ENCODE measurements around the gene ZDHHC14. TPM values are rescaled to one million over a fixed set of nuclear protein-coding genes. Genes with fewer than 3 reads are reported as not detected.

The ZDHHC14 gene
- total RNA-seq, 1 experiment from 2014 or later = 4.9 TPM

- TF ChIP-seq EZH2 (IDR thresholded peaks at IDR 0.05; ENCODE audit: low read length, unreplicated experiment) (no peak), CTCF (conservative IDR thresholded peaks at IDR 0.05; ENCODE audit: low read depth, low read length) (no peak), EZH2phosphoT487 (IDR thresholded peaks at IDR 0.05; ENCODE audit: borderline replicate concordance, low read length) (no peak)
- no peaks in the 10 kb centered on the region for H3F3A ChIP-seq (ENCODE audit: low read length, unreplicated experiment)
- ChIA-PET CTCF (no interaction called here), POLR2A (ENCODE audit: unreplicated experiment) (no interaction called here)
- BruUV-seq (replicated peaks) = no TSS peak
- no peak overlapping the region for H2AFZ ChIP-seq (ENCODE audit: low read length)
- H3K27ac ChIP-seq (ENCODE audit: low read length) = no peak overlapping the region
- no peak overlapping the region for H3K4me2 ChIP-seq (ENCODE audit: low read length)
- no peaks in the 10 kb centered on the region for H3K9me3 ChIP-seq (ENCODE audit: low read length)
- H3K9me2 ChIP-seq (replicated peaks; ENCODE audit: low read length) = no peaks in the 10 kb centered on the region
- no peak overlapping the region for H3K4me3 ChIP-seq (ENCODE audit: low read length)
- H3K79me2 ChIP-seq (ENCODE audit: low read length) = no peaks in the 10 kb centered on the region
- H4K20me1 ChIP-seq (ENCODE audit: low read length) = no peaks in the 10 kb centered on the region
- no peak overlapping the region for H3K9ac ChIP-seq (ENCODE audit: low read length)
- ATAC-seq = no peak
- H3K27me3 ChIP-seq (ENCODE audit: low read length) = no peaks in the 10 kb centered on the region
- no peaks in the 10 kb centered on the region for H3K36me3 ChIP-seq (ENCODE audit: low read depth, low read length)
- DNase-seq = no peak
- intact Hi-C loops (cut with micrococcal nuclease) = no loop called here
- H3K4me1 ChIP-seq (ENCODE audit: insufficient read depth, low read length) = no peaks in the 10 kb centered on the region
Observed at GRCh38 chr6:157521362-157522335, 140.7 kb downstream of the ZDHHC14 start.

GRCh38 chr6:157522472-157522871, 141.5 kb downstream of the ZDHHC14 start:
- Histone ChIP-seq H4K20me1 (ENCODE audit: low read length) (no peaks in the 10 kb centered on the region), H3K36me3 (ENCODE audit: low read depth, low read length) (no peaks in the 10 kb centered on the region), H3K4me1 (ENCODE audit: insufficient read depth, low read length) (no peaks in the 10 kb centered on the region), H3K27me3 (ENCODE audit: low read length) (no peaks in the 10 kb centered on the region), H3K27ac (ENCODE audit: low read length) (no peak overlapping the region), H2AFZ (ENCODE audit: low read length) (no peak overlapping the region), H3K9ac (ENCODE audit: low read length) (no peak overlapping the region), H3K4me2 (ENCODE audit: low read length) (no peak overlapping the region), H3K9me2 (replicated peaks; ENCODE audit: low read length) (no peaks in the 10 kb centered on the region), H3K4me3 (ENCODE audit: low read length) (no peak overlapping the region), H3F3A (ENCODE audit: low read length, unreplicated experiment) (no peaks in the 10 kb centered on the region), H3K79me2 (ENCODE audit: low read length) (no peaks in the 10 kb centered on the region), H3K9me3 (ENCODE audit: low read length) (no peaks in the 10 kb centered on the region)
- BruUV-seq (replicated peaks) = no TSS peak
- ChIA-PET POLR2A (ENCODE audit: unreplicated experiment) (no interaction called here), CTCF (no interaction called here)
- intact Hi-C loops (cut with micrococcal nuclease) = no loop called here
- DNase-seq (no peak), ATAC-seq (no peak)
- TF ChIP-seq EZH2phosphoT487 (IDR thresholded peaks at IDR 0.05; ENCODE audit: borderline replicate concordance, low read length) (no peak), CTCF (conservative IDR thresholded peaks at IDR 0.05; ENCODE audit: low read depth, low read length) (no peak), EZH2 (IDR thresholded peaks at IDR 0.05; ENCODE audit: low read length, unreplicated experiment) (no peak)

GRCh38 chr6:157524735-157525134, 143.7 kb downstream of the ZDHHC14 start:
- H3K9me3 ChIP-seq (ENCODE audit: low read length) = no peaks in the 10 kb centered on the region
- no peaks in the 10 kb centered on the region for H3K9me2 ChIP-seq (replicated peaks; ENCODE audit: low read length)
- TF ChIP-seq EZH2phosphoT487 (IDR thresholded peaks at IDR 0.05; ENCODE audit: borderline replicate concordance, low read length) = no peak
- TF ChIP-seq CTCF (conservative IDR thresholded peaks at IDR 0.05; ENCODE audit: low read depth, low read length) = no peak
- TF ChIP-seq EZH2 (IDR thresholded peaks at IDR 0.05; ENCODE audit: low read length, unreplicated experiment) = no peak
- no peaks in the 10 kb centered on the region for H3K79me2 ChIP-seq (ENCODE audit: low read length)
- BruUV-seq (replicated peaks) = no TSS peak
- no peaks in the 10 kb centered on the region for H3K4me1 ChIP-seq (ENCODE audit: insufficient read depth, low read length)
- H2AFZ ChIP-seq (ENCODE audit: low read length) = no peak overlapping the region
- no peak overlapping the region for H3K27ac ChIP-seq (ENCODE audit: low read length)
- no peaks in the 10 kb centered on the region for H3K27me3 ChIP-seq (ENCODE audit: low read length)
- DNase-seq (no peak), ATAC-seq (no peak)
- ChIA-PET POLR2A (ENCODE audit: unreplicated experiment) (no interaction called here), CTCF (no interaction called here)
- intact Hi-C loops (cut with micrococcal nuclease) = no loop called here
- H3K4me3 ChIP-seq (ENCODE audit: low read length) = no peak overlapping the region
- H3K36me3 ChIP-seq (ENCODE audit: low read depth, low read length) = no peaks in the 10 kb centered on the region
- no peaks in the 10 kb centered on the region for H4K20me1 ChIP-seq (ENCODE audit: low read length)
- no peak overlapping the region for H3K9ac ChIP-seq (ENCODE audit: low read length)
- H3F3A ChIP-seq (ENCODE audit: low read length, unreplicated experiment) = no peaks in the 10 kb centered on the region
- H3K4me2 ChIP-seq (ENCODE audit: low read length) = no peak overlapping the region

Measured in PC-3 (cell line).